Hematopoietic multipotent progenitor cell (in vitro differentiated cells): ENCODE results near the gene SERPINB11. TPM values are rescaled to one million over a fixed set of nuclear protein-coding genes. Genes with fewer than 3 reads are reported as not detected.
"Not testable (repeated sequence)": the region's sequence is repeated elsewhere in the genome, so short reads cannot be mapped to it uniquely, and the experiment has no call there.

Source experiments
- DNase-seq, 3 donors: peaks; one replicate each; pipeline ENCODE4 v3.0.0-alpha.2; 2011 to 2015; ENCODE audit warnings: low read depth in 2 of 3, low spot score in 2 of 3
- total RNA-seq: library from RNA; depleted of rRNA; stranded (reverse); fragments of >200 nt; gene quantifications from one replicate; pipeline ENCODE4 v1.2.3, GENCODE V29; 2012

Gene SERPINB11
- total RNA-seq, 1 donor, result not detected

DNA sequence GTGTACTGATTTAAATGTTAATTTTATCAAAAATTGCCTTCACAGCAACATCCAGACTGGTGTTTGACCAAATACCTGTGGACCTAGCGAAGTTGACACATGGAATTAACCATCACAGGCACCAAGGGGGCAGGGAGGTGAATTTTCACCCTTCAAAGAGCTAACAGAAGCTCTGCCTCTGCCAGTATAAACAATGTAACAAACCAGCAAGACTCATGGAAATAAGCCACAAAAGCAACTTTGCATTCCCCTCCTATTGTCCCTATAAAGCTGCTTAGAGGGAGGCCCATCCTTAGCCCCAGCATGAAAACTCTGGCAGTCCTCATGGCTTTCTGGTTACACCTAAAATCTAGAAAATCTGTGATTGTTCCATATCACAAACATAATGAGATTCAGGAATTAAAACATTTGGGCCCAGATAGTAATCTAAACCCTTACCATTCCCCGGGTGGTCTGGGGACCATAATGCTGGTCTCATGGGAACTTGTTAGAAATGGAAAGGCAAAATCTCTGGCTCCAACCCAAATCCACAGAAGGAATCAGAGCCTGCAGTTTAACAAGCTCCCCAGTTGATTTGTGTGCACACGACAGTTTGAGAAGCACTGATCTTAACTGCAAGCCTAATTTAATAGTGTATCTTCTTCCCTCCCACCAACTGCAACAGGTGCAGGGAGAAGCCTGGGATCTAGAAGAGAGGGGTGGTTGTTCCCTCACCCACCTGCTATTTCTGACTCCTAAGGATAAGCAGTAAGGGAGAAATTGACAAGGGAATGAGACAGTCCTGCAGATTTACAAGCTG lies 23.1 kb downstream of the SERPINB11 start:
- DNase-seq, result no peak

DNA sequence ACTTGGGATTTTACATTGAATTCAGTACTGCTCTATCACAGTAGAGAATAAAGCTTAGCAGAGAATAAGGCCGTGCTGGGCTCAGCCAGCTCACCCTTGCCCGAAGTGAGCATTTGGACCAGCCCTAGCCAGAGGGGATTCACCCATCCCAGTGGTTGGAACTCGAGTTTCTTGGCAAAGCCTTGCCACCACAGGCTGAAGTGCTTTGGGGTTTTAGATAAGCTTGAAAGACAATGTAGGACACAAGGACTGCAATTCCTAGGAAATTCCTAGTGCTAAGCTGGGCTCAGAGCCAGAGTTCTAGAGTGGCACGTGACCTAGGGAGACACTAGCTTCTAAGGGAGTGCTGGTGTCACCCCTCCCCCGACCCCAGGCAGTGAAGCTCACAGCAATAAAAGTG lies 28.0 kb downstream of the SERPINB11 start:
- DNase-seq, result no peak

DNA sequence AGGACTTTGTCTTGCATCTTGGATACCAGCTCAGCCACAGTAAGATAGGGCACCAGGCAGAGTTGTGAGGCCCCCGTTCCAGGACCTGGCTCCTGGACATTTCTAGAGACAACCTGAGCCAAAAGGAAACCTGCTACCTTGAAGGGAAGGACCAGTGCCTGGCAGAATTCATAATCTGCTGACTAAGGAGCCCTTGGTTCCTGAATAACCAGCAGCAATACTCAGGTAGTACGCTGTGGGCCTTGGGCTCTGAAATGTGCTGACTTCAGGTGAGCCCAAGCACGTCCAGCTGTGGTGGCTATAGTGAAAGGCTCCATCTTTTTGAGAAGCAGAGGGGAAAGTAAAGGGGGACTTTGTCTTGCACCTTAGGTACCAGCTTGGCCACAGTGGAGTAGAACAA lies 28.5 kb downstream of the SERPINB11 start:
- DNase-seq, result no peak

DNA sequence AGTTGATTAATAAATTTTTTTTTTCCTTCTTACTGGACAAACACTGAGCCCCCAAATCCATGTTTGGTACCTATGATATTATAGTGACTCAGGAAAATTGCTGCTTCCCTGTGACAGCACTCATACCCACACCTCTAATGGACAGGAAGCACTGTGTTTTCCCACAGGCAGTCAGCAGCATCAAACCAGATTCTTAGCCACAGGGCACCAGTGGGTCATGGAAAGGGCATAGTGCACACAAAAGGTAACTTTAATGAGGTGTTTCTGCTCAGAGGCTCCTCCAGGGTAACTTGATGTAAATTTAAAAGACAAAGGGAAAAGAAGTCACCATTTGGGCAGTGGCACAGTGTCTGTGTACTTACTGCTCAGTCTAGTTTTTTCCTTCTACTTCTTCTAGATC lies 34.1 kb downstream of the SERPINB11 start:
- no peak for DNase-seq

DNA sequence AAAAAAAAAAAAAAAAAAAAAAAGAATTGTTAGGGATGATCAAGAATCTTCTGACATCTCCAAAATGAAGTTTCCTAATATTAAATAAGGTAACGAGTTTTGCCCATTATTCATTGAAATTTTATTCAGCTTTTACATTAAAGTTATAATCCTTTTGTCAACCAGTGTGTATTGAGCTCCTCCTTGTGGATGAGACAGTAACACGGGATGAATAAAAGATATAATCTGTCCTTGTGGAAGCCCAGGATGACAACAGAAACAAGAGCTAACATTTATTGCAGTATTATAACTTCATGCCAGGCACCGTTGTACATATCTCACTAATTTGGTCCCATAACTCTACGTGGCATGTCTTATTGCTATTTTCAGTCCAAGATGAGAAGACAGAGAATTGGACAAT lies 39.0 kb downstream of the SERPINB11 start:
- DNase-seq, result peak in 1 of 3 donors; percentile 2

DNA sequence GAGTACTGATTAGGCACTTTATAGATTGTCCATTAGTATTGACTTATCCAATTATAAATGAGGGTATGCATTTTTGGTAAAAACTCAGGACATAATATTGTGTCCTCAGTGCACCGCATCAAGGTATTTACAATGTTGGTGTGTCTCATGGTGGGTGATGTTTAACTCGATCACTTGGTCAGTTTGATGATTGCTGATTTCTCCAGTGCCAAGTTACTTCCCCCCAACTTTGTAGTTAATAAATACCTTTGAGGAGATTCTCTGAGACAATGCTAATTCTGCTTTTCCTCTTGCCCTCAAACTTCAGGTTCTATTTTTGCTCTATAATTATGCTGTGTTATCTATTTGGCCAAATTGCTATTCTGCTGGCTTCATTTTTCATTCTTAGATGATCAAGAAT lies 44.2 kb downstream of the SERPINB11 start:
- no peak for DNase-seq

DNA sequence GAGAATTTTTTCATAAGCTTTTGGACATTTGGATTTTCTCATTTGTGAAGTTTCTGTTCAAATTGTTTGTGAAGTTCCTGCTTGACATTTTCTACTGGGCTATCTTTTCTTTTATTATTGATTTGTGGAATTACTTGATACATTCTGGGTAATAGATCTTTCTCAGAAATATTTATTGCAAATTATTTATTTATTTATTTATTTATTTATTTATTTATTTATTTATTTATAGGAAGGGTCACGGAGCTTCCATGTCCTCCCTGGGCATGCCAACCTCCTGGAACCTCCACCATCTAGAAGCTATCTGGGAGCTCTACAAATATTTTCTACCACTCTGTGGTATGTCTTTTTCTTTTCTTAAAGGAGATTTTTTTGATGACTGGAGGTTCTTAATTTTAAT lies 46.7 kb downstream of the SERPINB11 start:
- DNase-seq, result no peak

DNA sequence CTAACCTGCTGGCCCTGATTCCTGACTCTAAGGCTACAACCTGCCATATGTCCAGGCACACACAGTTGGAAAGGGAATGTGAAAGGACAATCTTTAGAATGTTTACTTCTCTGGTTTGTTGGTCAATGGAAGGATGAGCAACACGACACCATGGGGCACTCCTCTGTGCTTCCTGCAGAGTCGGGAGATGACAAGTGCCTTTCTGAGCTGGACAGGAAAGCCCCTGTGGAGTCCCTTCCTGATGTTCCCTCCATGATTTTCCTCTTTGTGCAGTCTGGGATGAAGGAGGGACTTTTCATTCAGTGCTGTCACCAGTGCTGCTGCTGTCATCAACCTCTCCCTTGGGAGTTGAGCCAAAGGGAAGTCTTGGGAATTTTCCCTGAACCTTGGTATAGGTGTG lies 49.9 kb downstream of the SERPINB11 start:
- DNase-seq, result no peak

DNA sequence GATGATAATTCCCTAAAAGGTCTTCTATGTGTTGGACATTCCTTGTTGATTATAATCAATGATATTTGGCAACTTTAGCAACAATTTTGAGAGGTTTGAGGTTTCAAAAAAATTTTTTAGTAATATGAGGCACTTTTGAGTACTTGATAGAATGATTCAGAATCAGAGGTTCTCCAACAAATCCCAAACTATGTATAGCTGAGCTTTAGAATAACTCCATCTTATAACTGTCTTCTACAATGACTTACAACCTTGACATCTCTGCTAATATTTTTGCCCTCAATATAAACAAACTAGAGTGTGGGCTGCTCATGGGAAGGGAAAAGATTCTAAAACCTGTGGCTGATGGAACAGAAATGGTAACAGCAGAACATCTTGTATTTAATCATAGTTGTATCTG lies 50.9 kb downstream of the SERPINB11 start:
- DNase-seq, result no peak

DNA sequence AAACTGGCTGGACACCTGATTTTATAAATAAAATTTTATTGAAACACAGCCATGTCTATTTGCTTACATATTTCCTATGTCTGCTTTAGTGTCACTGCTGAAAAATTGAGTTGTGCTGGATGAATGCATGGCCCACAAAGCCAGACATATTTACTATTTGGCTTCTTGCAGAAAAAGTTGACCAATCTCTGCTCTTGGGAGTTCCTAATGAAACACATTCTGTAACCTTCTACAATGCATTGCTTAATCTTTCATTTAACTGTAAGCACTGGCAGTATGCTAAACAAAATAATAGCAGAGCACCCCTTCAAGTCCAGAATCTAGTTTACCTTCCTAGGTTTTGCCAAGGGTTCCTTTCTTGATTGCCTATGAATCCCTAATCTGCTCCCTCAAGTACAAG lies 54.8 kb downstream of the SERPINB11 start:
- DNase-seq, result no peak

DNA sequence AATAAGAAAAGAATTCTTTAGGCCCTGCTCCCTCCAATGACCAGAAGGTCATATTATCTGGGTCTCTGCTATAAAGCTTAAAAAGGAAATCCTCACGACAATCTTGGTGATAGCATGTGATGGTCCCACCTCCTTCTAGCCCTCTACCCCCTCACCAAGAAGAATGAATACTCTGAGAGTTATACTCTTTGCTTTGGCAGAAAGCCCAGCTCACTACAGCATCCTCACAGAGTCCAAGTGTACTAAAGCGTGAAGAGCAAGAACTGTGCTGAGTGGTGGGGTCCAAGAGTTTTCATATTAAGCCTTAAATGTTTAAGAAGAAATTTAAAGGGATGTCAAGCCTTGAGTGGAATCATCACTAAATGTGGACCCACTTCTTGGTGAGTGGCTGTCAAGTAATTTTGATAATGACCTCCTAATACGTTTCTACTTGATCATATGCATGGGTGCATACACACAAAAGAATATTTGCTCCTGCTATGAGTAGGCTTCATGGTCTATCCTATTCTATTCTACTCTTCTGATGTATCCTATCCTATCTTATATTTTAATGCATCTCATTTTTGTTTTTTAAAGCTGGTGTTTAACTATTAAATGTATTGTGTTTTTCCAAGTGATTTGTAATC lies 56.0 kb downstream of the SERPINB11 start:
- DNase-seq, result no peak

DNA sequence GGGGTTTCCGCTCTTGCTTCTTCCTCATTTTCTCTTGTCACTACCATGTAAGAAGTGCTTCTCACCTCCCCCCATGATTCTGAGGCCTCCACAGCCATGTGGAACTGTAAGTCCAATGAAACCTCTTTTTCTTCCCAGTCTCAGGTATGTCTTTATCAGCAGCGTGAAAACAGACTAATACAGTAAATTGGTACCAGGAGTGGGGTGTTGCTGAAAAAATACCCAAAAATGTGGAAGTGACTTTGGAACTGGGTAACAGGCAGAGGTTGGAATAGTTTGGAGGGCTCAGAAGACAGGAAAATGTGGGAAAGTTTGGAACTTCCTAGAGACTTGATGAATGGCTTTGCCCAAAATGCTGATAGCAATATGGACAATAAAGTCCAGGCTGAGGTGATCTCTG lies 57.0 kb downstream of the SERPINB11 start:
- DNase-seq, result not testable (repeated sequence)

DNA sequence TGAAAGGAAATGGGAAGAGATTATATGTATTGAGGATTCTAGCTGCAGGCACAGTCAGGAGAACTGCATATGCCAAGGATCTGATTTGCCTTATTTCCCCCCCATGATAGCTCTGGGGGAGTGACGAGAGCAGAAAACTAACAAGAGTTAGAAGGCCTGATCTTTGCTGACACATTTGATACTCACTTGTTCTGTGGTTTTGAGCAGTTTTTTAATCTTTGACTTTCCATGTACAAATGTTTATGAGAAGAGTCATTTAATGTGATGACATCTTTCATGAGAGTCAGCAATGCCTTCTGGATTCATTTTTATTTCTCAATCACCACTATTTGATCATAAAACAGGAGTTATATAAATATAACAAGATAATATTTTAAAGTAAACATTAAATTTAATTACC lies 59.8 kb downstream of the SERPINB11 start:
- no peak for DNase-seq

DNA sequence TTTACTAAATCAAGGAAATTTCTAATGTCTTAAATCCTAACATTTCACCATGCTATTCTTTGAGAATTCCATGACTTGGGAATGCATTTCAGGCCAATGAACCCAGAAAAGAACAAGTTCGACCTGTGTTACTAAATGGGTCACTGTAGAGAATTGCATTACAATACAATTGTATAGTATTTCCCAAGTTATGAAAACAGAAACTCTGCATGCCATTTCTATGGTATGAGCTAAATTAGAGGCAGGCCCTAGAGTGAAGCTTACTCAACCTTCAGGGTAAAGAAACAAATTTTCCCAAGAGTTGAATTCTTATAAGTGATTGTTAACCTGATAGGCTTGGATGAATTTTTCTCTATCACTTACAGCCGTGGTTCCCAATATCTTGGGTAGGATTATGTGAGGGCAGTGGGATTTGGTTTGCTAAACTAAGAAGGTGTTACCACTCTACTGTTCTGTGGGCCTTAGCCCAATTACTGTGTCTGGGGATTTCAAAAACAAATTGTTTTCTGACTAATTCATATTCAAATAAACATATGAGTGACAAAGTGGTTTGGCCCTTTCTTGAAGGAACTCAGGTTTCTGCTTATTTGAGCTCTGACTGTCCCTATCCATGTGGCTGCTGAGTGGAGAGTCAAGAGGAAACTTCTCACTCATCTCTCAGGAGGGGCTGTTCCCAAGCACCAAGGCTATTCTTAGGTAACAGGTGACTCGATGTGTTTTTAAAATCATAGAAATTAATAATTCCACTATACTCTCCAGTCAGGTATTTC lies 61.3 kb downstream of the SERPINB11 start:
- no peak for DNase-seq

DNA sequence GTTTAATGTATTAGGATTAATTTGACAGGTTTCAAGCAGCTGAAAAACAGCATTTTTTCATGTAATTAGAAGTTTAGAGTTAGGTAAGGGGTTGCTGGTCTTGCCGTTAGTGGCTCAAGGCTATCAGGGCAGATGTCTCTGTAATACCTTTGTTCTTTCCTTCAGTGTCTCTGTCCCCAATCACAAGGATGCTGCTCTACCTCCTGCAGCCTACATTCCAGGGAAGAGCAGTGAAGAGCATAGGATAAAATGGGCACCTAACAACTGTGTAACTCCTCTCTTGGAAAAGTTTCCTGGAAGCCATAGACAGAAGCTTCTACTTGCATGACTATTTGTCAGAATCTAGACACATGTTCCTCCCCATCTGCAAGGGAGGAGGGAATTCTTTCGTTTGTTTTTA lies 63.1 kb downstream of the SERPINB11 start:
- DNase-seq, result no peak

Other genes starting within 250 kb of the SERPINB11 start
- gene SERPINB5, start 226.0 kb upstream of the SERPINB11 start, total RNA-seq, result not detected
- not detected for gene SERPINB12, start 160.6 kb upstream of the SERPINB11 start, total RNA-seq
- not detected for gene SERPINB13, start 115.6 kb upstream of the SERPINB11 start, total RNA-seq
- gene SERPINB4, start 58.7 kb upstream of the SERPINB11 start, total RNA-seq, result not detected
- gene SERPINB3, start 41.1 kb upstream of the SERPINB11 start, total RNA-seq, result not detected
- gene SERPINB7, start 72.5 kb downstream of the SERPINB11 start, total RNA-seq, result not detected
- 0.27 TPM for gene SERPINB2, start 184.7 kb downstream of the SERPINB11 start, total RNA-seq
- 0.27 TPM for gene SERPINB10, start 205.0 kb downstream of the SERPINB11 start, total RNA-seq
- gene HMSD, start 246.3 kb downstream of the SERPINB11 start, total RNA-seq, result not detected